Peyer's patch (tissue), 4 donors: ENCODE measurements around the gene PDE1C.

ENCODE experiments used
- POLR2A ChIP-seq, 2 donors: fragments of 450-650 bp; IDR thresholded peaks; one replicate each; pipeline ENCODE4 v1.5.1; 2017; ENCODE audit warnings: antibody characterized with exemption in 2 of 2, mild to moderate bottlenecking in 2 of 2, moderate library complexity in 2 of 2
- TF ChIP-seq, protein P1 (sequence below), 6 experiments: fragments of 450-650 bp in 4 of 6; fragments of 200-600 bp in 2 of 6; sonication (generic) in 1 of 6; IDR thresholded peaks; one replicate each; pipeline ENCODE4 v1.5.1; 2017 to 2019; ENCODE audit warnings: antibody characterized with exemption in 6 of 6, mild to moderate bottlenecking in 3 of 6, moderate library complexity in 1 of 6

DNA sequence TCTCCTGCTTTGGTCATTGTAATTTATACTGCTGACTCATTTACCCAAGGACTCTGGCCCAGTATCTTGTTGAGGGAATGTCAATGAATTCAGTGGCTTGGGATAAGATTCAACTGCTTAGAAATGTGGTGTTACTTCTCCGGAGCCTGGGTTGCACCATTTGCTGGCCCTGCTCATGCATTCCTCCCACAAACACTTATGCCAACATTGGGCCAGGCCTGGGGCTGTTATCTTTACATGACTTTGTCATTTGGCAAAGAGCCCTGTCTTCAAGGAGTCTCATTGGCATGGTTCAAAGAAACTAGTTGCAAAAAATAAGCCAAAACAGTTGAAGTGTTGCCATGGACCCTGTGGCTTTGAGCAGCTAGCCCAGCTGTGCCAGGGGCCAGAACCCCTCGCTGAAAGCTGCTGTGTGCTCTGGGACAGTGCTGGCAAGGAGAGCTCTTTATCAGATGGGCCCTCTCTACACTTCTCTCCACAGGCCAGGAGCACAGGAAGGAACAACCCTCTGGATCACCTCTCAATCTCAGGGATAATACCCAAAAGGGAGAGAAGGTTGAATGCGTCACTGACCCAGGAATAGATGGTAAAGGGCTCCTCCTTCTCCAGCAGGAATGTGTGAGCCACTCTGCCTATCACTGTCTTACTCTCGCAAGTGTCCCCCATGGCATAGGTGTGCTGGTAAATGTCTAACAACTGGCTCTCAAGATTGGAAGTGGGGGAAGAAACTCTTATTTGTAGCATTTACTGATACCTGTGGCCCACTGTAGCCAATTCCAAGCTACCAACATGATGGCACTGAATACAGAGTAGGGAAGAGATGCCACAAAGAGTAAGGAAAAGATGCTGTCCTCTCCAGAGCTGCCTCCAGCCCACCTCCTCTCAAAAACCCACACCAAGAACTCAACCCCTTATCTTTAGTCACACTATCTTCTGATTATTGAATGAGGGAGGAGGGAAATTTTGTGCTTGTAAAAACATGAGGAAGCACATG lies 23.5 kb upstream of the PDE1C start:
- TF ChIP-seq, protein P1, sequence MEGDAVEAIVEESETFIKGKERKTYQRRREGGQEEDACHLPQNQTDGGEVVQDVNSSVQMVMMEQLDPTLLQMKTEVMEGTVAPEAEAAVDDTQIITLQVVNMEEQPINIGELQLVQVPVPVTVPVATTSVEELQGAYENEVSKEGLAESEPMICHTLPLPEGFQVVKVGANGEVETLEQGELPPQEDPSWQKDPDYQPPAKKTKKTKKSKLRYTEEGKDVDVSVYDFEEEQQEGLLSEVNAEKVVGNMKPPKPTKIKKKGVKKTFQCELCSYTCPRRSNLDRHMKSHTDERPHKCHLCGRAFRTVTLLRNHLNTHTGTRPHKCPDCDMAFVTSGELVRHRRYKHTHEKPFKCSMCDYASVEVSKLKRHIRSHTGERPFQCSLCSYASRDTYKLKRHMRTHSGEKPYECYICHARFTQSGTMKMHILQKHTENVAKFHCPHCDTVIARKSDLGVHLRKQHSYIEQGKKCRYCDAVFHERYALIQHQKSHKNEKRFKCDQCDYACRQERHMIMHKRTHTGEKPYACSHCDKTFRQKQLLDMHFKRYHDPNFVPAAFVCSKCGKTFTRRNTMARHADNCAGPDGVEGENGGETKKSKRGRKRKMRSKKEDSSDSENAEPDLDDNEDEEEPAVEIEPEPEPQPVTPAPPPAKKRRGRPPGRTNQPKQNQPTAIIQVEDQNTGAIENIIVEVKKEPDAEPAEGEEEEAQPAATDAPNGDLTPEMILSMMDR (IDR thresholded peaks at IDR 0.05), result no peak
- no peak for TF ChIP-seq POLR2A (IDR thresholded peaks at IDR 0.05)
